HG03280 (cell line): ENCODE results near the gene NNMT.

Source experiments
- ATAC-seq: cut with Tn5 transposase; IDR thresholded peaks from one replicate; pipeline ENCODE4 v1.9.1; 2021; ENCODE audit warnings: mild to moderate bottlenecking, moderate library complexity; ENCODE audit not compliant: unreplicated experiment

The NNMT gene

DNA sequence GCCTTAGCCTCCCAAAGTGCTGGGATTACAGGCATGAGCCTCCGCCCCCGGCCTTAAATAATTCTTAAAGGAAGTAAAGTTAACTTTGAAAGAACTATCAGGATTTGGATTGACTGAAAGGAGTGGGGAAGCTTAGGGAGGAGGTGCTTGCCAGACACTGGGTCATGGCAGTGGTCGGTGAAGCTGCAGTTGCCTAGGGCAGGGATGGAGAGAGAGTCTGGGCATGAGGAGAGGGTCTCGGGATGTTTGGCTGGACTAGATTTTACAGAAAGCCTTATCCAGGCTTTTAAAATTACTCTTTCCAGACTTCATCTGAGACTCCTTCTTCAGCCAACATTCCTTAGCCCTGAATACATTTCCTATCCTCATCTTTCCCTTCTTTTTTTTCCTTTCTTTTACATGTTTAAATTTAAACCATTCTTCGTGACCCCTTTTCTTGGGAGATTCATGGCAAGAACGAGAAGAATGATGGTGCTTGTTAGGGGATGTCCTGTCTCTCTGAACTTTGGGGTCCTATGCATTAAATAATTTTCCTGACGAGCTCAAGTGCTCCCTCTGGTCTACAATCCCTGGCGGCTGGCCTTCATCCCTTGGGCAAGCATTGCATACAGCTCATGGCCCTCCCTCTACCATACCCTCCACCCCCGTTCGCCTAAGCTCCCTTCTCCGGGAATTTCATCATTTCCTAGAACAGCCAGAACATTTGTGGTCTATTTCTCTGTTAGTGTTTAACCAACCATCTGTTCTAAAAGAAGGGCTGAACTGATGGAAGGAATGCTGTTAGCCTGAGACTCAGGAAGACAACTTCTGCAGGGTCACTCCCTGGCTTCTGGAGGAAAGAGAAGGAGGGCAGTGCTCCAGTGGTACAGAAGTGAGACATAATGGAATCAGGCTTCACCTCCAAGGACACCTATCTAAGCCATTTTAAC, at the start of gene NNMT:
Gene NNMT, plus strand, starts transcription at position 724 of the 929 bp plus-strand sequence. Its CDS starts 158 bp downstream, at position 882.
- no peak for ATAC-seq

DNA sequence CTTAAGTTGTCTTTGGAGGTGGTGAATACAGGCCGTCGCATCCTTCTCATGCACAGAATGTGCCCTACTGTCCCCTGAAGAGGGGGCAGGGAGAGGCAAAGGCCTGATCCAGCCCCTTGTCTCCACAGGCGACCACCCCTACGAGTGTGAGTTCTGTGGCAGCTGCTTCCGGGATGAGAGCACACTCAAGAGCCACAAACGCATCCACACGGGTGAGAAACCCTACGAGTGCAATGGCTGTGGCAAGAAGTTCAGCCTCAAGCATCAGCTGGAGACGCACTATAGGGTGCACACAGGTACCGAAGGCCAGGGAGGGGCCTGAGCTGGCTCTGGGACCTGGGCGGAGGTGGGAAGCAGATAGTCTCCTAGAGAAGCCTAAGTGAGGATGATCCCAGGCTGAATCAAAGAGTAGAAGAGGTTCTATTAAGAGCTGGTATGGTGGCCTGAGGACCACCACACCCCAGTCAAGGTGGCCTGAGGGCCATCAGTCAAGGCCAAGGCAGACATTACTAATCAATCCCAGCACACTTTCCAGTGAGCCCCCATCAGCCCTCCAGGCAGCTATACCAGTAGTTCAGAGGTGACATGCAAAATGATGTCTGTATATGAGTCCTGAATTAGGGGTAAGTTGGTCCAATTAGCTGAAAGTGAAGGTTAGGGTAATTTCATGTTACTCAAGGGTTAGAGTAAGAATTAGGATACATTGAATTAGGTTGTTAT, 49.0 kb upstream of the NNMT start:
- ATAC-seq = no peak

DNA sequence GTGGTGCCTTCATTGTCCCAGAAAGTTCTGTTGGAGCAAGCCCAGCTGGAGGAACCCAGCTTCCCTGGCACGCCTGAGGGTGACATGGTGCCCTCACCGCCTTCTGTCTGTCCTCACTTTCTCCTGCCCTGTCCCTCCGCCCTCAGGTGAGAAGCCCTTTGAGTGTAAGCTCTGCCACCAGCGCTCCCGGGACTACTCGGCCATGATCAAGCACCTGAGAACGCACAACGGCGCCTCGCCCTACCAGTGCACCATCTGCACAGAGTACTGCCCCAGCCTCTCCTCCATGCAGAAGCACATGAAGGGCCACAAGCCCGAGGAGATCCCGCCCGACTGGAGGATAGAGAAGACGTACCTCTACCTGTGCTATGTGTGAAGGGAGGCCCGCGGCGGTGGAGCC, 46.0 kb upstream of the NNMT start:
- ATAC-seq = no peak

DNA sequence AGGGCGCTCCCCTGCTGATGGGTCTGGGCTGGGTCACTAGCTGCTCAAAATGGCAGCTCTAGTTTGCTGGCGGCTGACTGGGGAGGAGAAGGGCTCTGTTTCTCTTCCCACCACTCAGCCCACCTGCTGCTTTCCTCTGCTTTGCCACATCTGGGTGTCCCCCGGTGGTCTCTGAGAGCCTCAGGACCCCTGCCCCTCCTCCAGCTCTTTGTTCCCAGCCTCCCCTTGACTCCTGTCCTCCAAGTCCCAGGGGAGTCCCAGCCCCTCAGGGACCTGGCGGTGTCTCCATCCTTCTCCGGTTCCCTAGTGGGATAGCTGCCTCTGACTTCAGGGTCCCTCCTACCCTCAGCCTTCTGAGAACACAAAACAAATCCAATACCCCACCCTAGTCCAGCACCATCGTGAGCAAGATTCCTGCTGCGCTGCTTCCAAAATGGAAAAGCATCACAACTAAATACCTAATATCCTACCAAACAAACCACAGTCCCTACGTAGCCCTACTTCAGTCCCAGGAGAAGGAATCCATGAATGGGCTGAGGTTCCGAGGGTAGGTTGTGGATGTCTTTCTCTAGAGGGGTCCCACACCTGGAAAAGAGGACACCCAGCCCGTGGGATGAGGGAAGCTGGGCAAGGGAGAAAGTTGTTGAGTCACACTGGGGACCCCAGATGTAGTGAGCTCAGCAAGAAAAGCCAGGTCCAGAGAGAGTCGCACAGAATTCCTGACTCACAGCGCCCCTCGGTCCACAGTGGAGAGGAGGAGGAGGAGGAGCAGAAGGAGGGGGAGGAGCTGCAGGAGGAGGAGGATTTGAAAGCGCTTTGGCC, 45.0 kb upstream of the NNMT start:
- no peak for ATAC-seq

DNA sequence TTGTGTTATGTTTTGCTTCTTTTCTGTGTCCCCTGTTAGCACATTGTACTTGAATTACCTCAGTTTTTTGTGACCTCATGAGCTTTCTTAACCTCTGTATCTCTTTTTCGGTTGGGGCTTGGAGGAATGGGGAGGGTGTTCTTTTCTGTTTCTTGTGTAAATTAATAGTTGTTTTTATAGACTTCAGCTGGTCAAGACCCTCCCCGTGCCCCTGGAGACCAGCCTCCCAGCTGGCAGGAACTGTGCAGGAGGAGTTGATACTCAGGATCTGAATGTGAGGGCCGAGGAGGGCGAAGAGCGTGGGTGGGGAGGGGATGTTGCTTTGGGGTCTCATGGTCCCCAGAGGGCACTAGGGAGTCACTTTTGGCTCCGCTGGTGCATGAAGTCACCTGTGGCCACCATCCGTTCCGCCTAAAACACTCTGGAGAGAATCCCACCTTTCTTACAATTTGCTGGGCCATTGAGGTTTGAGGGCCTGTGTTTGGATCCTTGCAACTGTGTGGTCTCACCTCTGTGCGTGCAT, 44.3 kb upstream of the NNMT start:
- no peak for ATAC-seq

DNA sequence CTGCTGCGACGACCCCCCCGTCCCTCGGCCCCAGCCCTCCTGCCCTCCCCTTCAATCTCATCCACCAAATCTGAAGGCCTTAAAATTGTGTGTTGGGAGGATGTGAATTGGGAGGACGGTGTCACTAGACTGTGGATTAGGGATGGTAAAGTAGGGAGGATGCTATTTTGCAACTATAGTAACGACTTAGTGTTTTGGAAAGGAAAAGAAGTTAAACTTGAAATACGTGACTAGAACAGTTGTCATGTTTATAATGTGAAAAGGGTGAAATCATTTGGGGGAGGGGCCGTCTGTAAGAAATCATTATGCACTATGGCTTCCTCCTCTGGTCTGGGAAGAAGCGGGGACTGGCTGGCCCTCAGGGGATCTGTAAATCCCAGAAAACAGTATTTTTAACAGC, 43.4 kb upstream of the NNMT start:
- ATAC-seq = no peak

DNA sequence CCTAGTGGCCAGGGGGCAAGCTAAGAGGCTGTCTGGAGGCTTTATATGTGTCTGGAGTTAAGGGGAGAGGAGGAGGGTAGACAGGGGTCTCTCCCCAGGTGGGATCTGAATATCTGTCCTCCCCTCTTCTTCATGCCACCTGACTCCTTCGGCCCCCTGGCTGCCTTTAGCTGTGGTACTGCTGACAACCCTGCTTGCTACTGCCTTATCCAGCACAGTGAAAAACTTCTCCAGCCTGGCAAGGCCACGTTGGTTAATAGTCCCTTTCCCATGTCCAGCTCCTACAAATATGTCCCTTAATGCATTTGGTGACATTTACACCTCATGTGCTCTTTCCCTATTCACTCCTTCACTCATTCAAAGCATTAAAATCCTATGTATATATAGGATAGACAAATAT, 42.4 kb upstream of the NNMT start:
- no peak for ATAC-seq

DNA sequence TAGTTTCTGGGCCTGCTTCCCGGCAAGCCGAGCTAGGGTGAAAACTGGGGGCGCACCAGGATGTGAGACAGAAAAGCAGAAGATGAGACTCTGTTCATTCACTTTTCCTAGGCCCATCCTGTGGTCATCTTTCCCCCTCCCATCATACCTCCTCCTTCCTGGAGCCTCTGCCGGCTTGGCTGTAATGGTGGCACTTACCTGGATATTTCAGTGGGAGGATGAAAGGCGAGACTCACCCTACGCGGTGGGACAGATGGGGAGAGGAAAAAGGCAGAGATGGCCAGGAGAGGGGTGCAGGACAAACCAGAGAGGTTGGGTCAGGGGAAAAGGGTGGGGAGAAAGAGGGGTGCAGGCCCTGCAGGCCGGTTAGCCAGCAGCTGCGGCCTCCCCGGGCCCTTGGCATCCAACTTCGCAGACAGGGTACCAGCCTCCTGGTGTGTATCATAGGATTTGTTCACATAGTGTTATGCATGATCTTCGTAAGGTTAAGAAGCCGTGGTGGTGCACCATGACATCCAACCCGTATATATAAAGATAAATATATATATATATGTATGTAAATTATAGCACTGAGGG, 41.5 kb upstream of the NNMT start:
- no peak for ATAC-seq

DNA sequence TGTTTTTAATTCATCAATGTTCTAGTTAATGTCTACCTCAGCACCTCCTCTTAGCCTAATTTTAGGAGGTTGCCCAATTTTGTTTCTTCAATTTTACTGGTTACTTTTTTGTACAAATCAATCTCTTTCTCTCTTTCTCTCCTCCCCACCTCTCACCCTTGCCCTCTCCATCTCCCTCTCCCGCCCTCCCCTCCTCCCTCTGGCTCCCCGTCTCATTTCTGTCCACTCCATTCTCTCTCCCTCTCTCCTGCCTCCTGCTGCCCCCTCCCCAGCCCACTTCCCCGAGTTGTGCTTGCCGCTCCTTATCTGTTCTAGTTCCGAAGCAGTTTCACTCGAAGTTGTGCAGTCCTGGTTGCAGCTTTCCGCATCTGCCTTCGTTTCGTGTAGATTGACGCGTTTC, 40.9 kb upstream of the NNMT start:
- no peak for ATAC-seq

DNA sequence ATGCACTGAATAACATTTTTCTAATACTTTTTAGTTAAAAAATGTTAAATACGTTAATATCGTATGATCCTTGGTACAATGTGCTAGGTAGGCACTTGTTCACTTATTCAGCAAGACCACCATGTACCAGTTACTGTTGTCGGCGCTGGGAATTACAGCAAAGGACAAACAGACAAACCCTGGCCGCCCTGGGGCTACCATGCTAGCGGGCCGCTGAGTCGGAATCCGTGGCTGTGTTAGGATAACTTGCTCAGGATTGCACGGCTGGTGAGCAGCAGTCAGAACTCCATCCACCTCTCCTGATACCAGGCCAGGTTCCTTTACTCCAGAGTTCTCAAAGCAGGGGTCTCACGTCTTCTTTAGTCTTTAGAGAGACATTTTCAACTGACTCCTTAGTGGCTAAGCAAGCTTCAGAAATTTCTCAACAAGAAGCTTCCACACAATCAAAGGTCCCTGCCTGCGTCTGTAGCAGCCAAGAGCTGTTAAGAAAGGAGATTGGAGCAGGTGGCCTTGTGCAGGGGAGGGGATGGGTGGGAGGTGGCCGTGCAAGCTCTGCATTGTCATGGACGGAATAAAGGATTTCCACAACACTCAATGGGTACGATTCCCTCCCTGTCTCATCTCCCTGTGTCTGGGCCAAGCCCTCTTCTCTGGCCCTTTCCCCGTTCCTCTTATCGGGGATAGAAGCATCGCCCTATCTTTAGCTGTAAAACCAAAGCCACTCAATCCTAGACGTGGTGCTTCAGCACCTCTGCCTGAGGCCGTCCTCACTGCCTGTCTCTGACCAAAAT, 39.8 kb upstream of the NNMT start:
- ATAC-seq = no peak

DNA sequence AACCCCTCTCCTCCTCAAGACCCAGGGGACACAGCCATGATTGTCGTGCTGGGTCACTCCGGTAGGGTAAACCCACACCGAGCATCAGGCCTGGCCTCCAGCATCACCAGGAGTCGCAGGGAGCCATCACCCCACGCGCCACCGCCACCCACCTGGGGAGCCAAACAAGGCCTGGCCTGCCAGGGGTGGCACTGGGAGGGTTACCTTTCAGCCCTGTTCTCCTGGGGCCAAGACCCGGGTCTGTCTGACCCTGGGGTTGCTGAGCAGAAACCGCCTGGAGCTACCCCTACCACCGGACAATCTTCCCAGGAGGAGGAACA, 39.3 kb upstream of the NNMT start:
- no peak for ATAC-seq

DNA sequence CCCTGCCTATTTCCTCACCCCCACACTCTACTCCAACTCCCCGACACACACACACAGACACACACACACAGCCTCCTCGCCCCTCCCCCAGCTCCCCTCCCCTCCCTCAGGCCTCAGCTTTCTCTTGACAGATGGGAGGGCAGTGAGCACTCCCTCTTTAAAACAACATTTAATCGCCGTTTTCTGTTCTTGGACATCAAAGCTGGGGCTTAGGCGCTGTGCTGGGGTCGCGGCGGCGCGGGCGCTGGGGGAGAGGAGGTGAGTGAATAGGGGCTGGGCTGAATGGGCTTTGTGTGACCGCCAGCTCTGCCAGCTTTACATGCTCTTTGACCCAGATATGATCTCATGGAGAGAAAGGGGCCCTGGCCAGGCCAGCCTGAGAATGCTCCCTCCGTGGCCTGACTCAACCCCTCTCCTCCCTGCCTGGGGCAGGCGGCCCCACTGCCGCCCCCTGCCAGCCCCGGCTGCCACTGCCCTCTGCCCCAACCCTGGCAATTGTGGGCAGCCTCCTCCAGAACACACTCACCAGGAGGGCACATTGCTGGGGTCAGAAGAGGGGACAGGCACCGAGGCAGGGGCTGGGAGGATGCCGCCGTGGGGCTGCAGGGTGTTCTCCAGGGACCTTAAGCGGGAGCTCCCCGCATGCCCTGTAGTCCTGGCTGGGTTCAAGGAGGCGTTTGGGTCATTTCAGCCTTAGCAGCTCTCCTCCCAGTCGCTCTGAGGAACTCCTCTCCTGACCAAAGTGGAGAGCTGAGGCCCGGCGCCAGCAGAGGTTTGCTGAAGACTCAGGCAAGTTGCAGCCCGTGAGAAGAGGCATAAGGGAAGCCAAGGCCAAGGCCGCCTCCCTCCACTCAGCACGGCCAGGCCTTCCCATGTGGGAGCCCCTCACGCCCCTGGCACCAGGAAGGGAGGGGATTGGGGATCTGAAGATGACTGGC, 38.3 kb upstream of the NNMT start:
- no peak for ATAC-seq

DNA sequence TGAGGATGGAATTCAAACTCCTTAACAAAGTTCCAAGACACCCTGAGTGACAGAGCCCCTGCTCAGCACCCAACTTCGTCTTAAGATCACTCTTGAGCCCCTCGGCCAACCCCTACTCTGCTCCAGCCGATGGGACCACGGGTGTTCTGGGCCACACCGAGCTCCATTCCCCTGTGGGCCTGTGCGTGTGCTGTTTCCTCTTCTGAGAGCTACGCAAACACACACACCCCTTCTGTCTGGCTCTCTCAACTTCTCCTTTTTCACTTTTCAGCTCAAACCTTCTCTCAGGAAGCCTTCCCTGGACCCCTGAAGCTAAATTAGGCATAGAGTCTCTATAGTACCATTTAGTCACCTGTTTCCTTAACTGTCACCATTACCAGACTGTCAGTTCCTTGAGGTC, 37.5 kb upstream of the NNMT start:
- no peak for ATAC-seq

DNA sequence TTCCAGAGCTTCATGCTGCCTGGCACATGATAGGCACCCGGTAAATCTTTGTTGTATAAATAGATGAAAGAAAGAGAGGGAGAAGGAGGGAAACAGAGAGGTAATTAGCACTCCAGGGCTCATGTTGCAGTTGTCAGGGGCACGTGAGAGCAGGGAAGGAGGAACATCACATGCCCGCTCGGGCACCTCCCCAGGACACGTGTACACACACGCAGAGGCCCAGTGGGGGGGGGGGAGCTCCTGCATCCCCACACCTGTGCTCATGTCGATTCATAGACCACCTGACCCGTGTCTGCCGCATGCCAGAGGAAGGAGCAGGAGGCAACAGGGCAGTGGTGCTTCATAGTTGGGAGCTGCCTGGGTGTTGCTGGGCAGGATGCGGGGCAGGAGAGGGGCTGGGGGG, 37.1 kb upstream of the NNMT start:
- no peak for ATAC-seq

DNA sequence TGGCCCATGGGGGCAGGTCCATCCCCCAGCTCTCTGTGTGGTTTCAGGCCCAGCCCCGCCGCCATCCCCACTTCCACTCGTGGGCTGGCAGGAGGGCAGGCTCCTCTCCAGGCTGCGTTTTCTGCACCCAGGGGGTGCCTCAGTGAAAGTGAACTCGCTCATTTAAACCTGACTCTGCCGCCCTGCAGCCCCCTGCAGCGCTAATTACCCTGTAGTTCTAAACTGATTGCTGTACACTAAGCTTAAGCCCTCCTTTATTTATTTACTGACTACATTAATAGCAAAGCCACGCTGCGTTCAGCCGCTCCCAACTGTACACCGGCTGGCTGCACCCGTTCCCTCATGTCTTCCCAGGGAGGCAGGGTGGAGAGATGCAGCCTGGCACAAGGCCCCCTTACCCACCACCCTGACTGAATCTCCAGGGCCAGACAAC, 36.6 kb upstream of the NNMT start:
- ATAC-seq = no peak

DNA sequence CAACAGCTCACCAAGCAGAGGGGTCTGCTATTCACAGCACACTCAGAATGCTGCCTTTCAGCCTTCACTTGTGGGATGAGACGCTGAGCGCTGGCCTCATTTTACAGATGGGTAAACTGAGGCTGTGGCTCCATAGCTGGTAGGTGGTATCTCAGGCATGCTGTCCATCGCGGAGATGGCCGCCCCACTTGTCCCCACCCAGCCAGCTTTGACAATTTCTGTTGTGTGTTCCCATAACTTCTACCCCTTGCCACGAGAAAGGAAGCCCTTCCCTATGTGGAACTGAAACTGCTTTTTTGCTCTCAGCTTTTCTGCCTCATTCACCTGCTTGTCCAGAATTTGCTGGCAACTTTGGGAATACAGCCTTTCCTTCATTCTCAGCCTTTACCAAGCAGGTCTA, 36.1 kb upstream of the NNMT start:
- ATAC-seq = no peak

DNA sequence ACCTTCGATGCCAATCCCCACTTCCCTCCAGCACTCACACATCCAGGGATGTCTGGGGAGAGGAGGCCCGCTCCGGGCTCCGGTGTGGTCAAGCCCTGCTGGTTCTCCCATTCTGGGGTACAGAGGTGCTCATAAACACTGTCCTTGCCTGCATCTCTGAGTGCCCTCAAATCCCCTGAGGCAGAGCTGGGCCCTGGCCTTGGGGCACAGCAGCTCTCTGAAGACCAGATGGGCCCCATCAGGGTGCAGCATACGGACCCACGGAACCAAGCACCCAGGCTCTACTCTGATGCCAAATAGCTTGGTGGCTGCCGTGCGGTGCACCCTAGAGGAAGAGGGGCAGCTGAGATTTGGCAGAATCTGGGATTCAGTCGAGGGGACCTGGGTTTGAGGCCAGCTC, 35.7 kb upstream of the NNMT start:
- no peak for ATAC-seq

DNA sequence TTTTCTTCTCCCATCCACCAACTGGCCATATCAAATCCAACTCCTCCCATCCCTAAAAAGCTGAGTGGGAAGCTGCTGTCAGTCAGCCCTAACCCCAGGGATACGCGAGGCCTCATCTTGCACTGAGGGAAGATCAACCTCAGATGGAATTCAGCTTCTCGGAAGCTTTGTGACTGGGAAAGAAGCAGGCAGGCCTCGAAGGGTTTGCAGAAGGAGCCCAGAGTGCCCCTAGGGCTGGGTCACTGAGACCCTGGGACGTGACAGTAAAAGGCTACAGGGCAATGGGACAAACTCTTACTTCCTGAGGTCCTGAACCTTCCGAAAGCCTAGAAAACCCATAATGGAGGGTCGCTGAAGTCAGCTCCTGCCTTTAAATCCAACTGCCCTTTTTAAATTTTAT, 34.4 kb upstream of the NNMT start:
- ATAC-seq = no peak
